ENCODE data around the gene GPR107.

GPR107 gene

DNA sequence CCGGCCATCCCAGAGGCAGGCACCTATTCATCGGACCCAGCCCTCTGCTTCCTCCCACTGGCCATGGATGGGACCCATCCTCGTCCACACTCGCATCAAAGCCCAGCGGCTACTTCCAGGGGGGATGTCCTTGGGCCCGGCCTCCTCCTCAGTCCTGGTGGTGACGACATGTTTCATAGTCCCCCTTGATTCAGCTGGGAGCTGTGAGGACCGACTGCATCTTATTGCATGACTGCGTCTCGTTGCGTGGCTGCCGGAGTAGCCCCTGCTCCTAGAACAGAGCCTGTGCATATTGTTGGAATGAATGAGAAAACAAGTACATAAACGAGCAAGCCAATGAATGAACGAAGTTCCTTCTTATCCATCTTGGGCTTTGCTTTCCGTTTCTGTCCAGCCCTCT lies 131.3 kb downstream of the GPR107 start:
- DNase-seq (ENCODE audit: low spot score): no peak

DNA sequence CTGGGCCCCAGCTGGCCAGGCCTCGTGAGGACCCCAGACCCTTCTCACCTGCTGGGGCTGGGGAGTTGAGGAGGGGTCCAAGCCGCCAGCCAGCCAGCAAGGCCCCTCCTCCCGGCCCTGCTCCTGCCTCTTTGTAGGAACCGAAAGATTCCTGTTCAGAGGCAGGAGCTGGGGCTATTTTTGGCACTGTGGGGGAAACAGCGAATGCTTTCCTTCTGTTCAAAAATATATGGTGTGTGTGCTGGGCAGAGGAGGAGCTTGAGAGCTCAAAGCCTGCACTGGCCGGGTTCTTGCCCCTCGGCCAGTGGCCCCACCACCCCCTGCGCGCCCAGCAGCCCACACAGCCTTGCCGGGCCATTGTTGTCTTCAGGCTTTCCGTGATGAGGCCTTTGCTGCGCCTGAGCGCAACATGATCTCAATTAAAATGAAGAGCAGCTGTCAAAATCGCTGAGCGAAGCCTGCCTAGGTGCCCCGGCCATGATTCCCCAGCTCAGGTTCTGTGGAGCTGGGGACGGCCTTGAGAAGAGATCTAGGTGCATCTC lies 131.9 kb downstream of the GPR107 start:
- no peak for DNase-seq (ENCODE audit: low spot score)

DNA sequence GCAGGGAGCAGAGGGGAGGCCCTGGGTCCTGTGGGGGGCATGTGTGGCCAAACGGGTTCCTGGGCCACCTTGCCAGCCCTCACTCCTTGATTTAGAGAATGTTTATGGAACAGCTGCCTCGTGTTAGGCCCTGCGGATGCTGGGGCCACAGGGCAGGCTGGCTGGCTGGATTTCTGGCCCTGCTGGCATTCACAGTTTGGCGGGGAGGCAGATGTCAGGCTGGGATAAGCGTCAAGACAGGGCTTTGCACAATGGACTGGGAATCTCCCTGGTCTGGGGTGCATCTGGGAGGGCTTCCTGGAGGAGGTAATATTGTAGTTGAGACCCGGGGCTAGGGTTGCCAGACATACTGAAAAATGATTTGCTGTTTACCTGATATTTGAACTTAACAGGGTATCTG lies 132.3 kb downstream of the GPR107 start:
- DNase-seq (ENCODE audit: low spot score): no peak

DNA sequence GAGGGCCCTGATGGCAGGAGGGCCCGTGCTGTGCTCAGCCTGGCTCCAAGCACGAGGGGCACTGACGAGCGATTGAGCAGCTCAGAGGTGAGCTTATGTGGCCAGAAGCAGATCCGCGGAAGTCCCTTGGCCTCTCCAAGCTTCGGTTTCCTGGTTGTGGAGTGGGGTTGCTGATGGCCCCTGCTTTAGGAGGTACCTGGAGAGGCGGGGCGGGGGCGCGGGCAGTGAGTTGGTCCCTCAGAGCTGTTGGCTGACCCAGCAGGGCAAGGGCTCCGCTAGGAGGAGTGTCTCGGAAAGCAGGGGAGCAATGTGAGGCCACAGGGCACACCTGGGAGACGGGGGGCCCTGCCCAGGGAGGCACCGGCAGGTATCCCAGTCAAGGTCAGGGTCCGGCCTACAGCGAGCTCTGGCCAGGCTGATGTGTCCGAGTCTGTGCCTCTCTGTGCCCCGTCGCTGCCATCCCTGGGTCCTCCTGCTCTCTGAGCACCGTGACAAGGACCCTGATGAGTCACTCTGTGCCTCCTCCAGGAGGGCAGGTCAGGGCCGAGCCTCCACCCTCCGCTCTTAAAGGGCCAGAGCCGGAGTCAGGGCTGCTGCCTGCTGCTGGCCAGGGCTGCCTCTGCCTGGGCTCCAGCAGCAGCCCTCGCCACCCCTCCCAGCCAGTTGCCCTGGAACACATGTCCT lies 133.3 kb downstream of the GPR107 start:
- DNase-seq (ENCODE audit: low spot score): peak; percentile 65

DNA sequence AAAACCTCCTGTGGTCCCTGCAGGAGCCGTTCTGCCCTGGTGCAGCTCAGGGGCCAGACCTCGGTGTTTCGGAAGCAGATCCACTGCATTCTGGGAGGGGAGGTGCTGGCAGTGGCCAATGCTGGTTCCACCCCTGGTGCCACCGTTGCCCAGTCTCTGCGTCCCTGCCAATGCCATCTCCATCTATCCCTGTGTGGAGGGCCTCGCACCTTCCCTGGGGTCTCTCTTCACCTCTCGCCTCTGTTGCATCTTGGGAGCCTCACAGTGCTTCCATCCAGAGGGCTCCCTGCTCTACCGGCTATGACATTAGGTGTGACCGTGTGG lies 133.8 kb downstream of the GPR107 start:
- DNase-seq (ENCODE audit: low spot score): no peak

DNA sequence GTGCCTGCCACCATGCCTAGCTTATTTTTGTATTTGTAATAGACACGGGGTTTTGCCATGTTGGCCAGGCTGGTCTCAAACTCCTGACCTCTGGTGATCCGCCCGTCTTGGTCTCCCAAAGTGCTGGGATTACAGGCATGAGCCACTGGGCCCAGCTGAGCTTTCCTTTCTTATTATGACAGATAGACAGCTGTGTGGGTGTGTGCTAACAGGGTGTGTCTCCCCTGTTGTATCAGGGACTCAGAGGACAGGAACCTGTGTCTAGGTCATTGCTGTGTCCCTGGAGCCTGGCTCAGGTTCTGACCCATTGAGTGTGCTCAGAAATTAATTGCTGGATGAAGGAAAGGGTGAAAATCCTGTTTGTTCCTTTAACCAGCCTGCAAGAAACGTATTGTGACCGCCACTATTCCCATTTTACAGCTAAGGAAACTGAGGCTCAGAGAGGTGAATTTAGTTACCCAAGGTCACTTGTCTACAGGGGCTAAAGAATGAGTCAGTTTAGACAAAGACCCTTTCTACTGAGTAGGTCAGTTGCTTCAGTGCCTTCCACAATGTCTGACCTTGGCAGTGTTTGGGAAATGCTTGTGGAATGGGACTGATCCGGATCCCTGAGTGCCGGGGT lies 135.3 kb downstream of the GPR107 start:
- DNase-seq (ENCODE audit: low spot score): no peak

Data from RKO (cell line).